Right atrium auricular region (tissue), 2 donors: Measurements from ENCODE around the gene DCLRE1B. TPM values are rescaled to one million over a fixed set of nuclear protein-coding genes. Genes with fewer than 3 reads are reported as not detected.

ENCODE experiments used
- DNase-seq: peaks from one replicate; pipeline ENCODE4 v3.0.0-alpha.2; 2019; ENCODE audit warnings: low spot score
- H3K27ac ChIP-seq, 2 donors: fragments of 200-600 bp; sonication (generic); 1 replicate in 1 of 2; 2 replicates in 1 of 2; pipeline ENCODE4 v1.5.1; 2016 to 2019
- H3K27me3 ChIP-seq, 2 donors: fragments of 200-600 bp; sonication (generic); one replicate each; pipeline versions ENCODE4 v1.5.1 to v1.6.0; 2017 to 2019
- H3K36me3 ChIP-seq: fragments of 200-600 bp; sonication (generic); one replicate; pipeline ENCODE4 v1.5.1; 2016
- H3K4me1 ChIP-seq, 2 donors: fragments of 200-600 bp; sonication (generic); one replicate each; pipeline versions ENCODE4 v1.5.1 to v1.6.0; 2017 to 2019
- H3K4me3 ChIP-seq, 2 donors: fragments of 200-600 bp; sonication (generic); 1 replicate in 1 of 2; 2 replicates in 1 of 2; pipeline ENCODE4 v1.5.1; 2017 to 2019; ENCODE audit warnings: mild to moderate bottlenecking in 1 of 2, moderate library complexity in 1 of 2
- H3K9me3 ChIP-seq, 2 donors: fragments of 200-600 bp; sonication (generic); one replicate each; pipeline ENCODE4 v1.5.1; 2019
- CTCF ChIP-seq, 2 donors: fragments of 200-600 bp; sonication (generic); IDR thresholded peaks; one replicate each; pipeline ENCODE4 v1.5.1; 2019; ENCODE audit warnings: antibody characterized with exemption in 2 of 2
- total RNA-seq, 2 donors: library from RNA; depleted of rRNA; stranded (reverse); fragments of >200 nt; gene quantifications; one replicate each; pipeline ENCODE4 v1.1.0, GENCODE V29; 2016

The DCLRE1B gene
- total RNA-seq, 2 donors from 2014 or later: 1.4 to 2.4 TPM

- Histone ChIP-seq H3K27ac (no peak overlapping the region), H3K4me1 (no peaks in the 10 kb centered on the region)
- TF ChIP-seq CTCF (IDR thresholded peaks at IDR 0.05): no peak
Measured at GRCh38 chr1:113858982-113859381, 46.1 kb upstream of the DCLRE1B start.

DNA sequence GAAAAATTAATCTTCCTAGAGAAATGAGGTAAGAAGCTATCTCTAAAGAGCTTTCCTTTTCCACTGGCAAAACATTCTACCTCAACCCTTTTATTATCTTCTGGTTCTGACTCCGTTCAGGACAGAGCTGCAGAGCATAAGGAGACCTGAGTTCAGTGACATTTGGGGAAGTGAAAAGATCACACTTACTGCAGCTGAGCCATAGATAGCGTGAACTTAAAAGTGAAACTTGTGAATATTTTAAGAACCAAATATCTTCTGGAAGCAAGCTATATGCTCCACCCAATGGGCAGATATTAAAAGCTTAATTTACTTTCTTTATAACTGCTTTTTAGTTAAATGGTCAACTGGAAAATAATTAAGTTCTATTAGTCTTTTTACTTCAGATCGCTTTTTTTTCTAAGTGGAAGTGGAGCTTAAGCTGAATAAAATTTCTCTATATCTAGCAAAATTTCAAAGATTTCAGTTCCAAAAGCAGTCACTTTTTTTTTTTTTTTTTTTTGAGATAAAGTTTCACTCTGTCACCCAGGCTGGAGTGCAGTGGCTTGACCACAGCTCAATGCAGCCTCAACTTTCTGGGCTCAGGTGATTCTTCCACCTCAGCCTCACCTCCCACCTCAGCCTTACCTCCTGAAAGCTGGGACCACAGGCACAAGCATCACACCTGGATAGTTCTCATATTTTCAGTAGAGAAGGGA is 45.5 kb upstream of the DCLRE1B start:
- no peak for TF ChIP-seq CTCF (IDR thresholded peaks at IDR 0.05)
- Histone ChIP-seq H3K27me3 (no peaks in the 10 kb centered on the region), H3K27ac (no peak overlapping the region), H3K4me1 (no peaks in the 10 kb centered on the region), H3K36me3 (no peaks in the 10 kb centered on the region), H3K4me3 (no peak overlapping the region), H3K9me3 (no peaks in the 10 kb centered on the region)
- DNase-seq: no peak

More at GRCh38 chr1:113858982-113859381, 46.1 kb upstream of the DCLRE1B start:
- no peak for DNase-seq
- Histone ChIP-seq H3K36me3 (no peaks in the 10 kb centered on the region), H3K27me3 (no peaks in the 10 kb centered on the region), H3K4me3 (no peak overlapping the region), H3K9me3 (no peaks in the 10 kb centered on the region)

DNA sequence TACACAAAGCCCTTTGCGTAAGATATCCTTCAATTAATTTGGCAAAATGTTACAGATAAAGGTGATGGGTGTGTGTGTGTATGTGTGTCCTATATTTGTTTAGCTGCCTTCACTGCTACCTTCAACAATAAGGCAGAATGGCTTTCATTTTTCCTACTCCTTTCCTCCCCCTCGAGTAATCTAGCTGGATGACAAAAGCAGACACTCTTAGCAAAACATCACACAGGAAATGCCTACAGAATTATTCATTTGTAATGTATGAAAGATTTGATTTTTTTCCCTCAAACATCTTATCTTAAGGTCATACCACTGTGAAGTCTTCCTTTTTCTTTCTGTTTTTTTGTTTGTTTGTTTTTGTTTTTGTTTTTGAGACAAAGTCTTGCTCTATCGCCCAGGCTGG is 44.2 kb upstream of the DCLRE1B start:
- no peak overlapping the region for H3K4me3 ChIP-seq
- no peak for TF ChIP-seq CTCF (IDR thresholded peaks at IDR 0.05)
- DNase-seq: no peak
- H3K4me1 ChIP-seq: no peaks in the 10 kb centered on the region
- no peaks in the 10 kb centered on the region for H3K27me3 ChIP-seq
- H3K9me3 ChIP-seq: no peaks in the 10 kb centered on the region
- no peaks in the 10 kb centered on the region for H3K36me3 ChIP-seq
- H3K27ac ChIP-seq: no peak overlapping the region

- Histone ChIP-seq H3K27ac (no peak overlapping the region), H3K36me3 (no peaks in the 10 kb centered on the region), H3K4me1 (no peaks in the 10 kb centered on the region), H3K27me3 (no peaks in the 10 kb centered on the region), H3K9me3 (no peaks in the 10 kb centered on the region), H3K4me3 (no peak overlapping the region)
- DNase-seq: no peak
- TF ChIP-seq CTCF (IDR thresholded peaks at IDR 0.05): no peak
Measured at GRCh38 chr1:113861641-113862040, 43.5 kb upstream of the DCLRE1B start.

GRCh38 chr1:113868387-113869083 is 36.6 kb upstream of the DCLRE1B start:
- no peak for TF ChIP-seq CTCF (IDR thresholded peaks at IDR 0.05)
- H3K27ac ChIP-seq: no peak overlapping the region
- H3K9me3 ChIP-seq: no peaks in the 10 kb centered on the region
- no peak overlapping the region for H3K4me3 ChIP-seq
- no peaks in the 10 kb centered on the region for H3K4me1 ChIP-seq
- no peaks in the 10 kb centered on the region for H3K36me3 ChIP-seq
- no peaks in the 10 kb centered on the region for H3K27me3 ChIP-seq
- no peak for DNase-seq
